Thoracic aorta (tissue), 2 donors: ENCODE results near the gene PRPF6. TPM values are rescaled to one million over a fixed set of nuclear protein-coding genes. Genes with fewer than 3 reads are reported as not detected.
A peak's percentile ranks its signal among the peaks of the same experiment; 100 is the strongest.

Experiments
- ATAC-seq: fragments of 150-250 bp; one replicate; pipeline ENCODE4 v1.8.0; 2017; ENCODE audit warnings: low read depth; ENCODE audit not compliant: insufficient number of reproducible peaks, low FRiP score
- DNase-seq: peaks from one replicate; pipeline ENCODE4 v3.0.0-alpha.2; 2020; ENCODE audit warnings: low spot score
- H3K27ac ChIP-seq, 2 donors: fragments of 200-600 bp; sonication (generic); 1 replicate in 1 of 2; 2 replicates in 1 of 2; pipeline ENCODE4 v1.5.1; 2016; ENCODE audit warnings: mild to moderate bottlenecking in 2 of 2, moderate library complexity in 2 of 2
- H3K27me3 ChIP-seq: fragments of 200-600 bp; sonication (generic); replicated peaks from 2 replicates; pipeline ENCODE4 v1.6.0; 2016; ENCODE audit warnings: mild to moderate bottlenecking; ENCODE audit not compliant: insufficient read depth
- H3K36me3 ChIP-seq: fragments of 200-600 bp; sonication (generic); one replicate; pipeline ENCODE4 v1.5.1; 2016
- H3K4me1 ChIP-seq, 2 donors: fragments of 200-600 bp; sonication (generic); 1 replicate in 1 of 2; 2 replicates in 1 of 2; pipeline versions ENCODE4 v1.5.1 to v1.6.0; 2016; ENCODE audit warnings: low read depth in 2 of 2, mild to moderate bottlenecking in 1 of 2; ENCODE audit not compliant: control insufficient read depth in 1 of 2
- H3K4me3 ChIP-seq: fragments of 200-600 bp; sonication (generic); 2 replicates; pipeline ENCODE4 v1.5.1; 2016; ENCODE audit warnings: mild to moderate bottlenecking
- H3K9me3 ChIP-seq: fragments of 200-600 bp; sonication (generic); 2 replicates; pipeline ENCODE4 v1.5.1; 2016
- CTCF ChIP-seq: fragments of 200-600 bp; sonication (generic); IDR thresholded peaks from one replicate; pipeline ENCODE4 v1.5.1; 2019; ENCODE audit warnings: antibody characterized with exemption
- total RNA-seq, 2 donors: library from RNA; depleted of rRNA; stranded (reverse); fragments of >200 nt; gene quantifications; one replicate each; pipeline versions ENCODE4 v1.1.0 to v1.2.3, GENCODE V29; 2016

PRPF6 gene
- total RNA-seq, 2 donors from 2014 or later: 51.9 to 52.9 TPM

DNA sequence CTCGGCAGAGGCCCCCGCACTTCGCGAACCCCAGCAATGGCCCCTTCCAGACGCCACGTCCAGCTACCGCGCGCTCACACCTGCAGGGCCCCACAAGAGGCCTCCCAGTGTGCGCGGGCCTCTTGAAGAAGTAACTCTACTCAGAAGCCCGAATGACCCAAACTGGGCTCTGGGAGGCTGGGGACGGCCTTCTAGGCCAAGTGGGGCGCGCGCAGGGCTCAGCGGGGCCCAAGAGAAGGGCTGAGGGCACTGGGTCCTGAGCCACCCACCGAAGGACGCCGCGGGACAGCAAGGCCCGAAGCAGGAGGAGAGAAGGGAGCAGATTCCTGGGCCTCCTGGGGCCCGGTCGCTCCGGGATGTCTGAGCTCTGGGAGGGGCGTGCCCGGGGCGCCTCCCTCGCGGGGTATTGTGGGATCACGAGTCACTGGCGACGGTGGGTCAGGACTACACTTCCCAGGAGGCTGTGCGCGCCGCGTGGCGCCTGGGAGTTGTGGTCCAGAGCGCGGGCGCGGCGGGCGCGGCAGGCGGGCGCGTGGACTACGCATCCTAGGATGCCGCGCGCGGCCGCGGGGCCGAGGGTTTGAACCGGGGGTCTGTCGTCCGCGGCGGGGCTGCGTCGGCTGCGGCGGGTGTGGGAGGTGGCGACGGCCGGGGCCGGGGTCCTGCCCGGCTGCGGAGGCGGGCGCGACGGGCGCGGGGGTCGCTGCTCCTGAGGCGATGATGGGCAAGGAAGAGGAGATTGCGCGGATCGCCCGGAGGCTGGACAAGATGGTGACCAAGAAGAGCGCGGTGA lies 81.9 kb downstream of the PRPF6 start, which contains the start of gene TCEA2:
Gene TCEA2, plus strand, starts transcription at position 603 of the 793 bp plus-strand sequence. Its CDS starts 115 bp downstream, at position 718.
- Histone ChIP-seq H3K27ac (peak within 1 kb of the TSS; percentile 68 to 72), H3K36me3 (no peaks in the 10 kb centered on the region), H3K9me3 (no peaks in the 10 kb centered on the region), H3K4me1 (peaks cover 18 to 24% of the 10 kb centered on the region in 2 donors), H3K4me3 (peak within 1 kb of the TSS; percentile 93), H3K27me3 (no peaks in the 10 kb centered on the region)
- peak; percentile 85 for DNase-seq
- peak; percentile 89 for ATAC-seq
- TF ChIP-seq CTCF: no peak

DNA sequence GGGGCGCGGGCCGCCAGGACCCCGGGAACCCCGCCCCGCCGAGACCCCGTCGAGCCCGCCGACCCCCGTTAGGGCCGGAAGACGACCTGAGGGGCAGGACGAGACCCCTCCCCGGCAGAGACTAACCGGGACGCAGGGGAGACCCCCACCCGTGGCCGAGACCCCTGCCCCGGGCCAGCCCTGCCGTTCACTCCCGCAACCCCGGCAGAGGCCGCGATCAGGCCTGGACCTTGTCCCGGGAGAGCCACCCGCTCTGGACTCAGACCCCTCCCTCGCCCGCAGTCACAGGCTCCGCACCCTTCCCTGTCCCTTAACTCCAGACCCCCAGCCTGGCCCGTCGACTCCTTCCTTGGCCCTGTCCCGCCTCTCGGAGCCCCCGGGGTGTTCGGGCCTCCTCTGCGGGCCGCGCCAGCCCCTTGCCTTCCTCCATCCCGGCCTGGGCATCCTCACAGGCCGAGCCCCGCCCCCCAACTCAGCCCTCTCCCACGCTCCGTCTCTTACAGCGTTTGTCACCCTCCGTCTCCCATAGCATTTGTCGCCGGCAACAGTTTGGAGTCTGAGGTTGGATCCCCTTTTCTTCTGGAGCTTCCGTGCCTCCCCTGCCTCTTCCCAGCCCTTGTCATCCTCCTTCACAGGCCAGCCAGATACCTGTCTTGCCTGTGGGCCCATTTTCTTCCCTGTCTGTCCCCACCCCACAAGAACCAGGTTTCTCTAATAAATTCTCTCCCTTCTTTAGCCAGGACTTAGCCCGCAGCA lies 82.6 kb downstream of the PRPF6 start:
- TF ChIP-seq CTCF: no peak
- no peak for ATAC-seq

DNA sequence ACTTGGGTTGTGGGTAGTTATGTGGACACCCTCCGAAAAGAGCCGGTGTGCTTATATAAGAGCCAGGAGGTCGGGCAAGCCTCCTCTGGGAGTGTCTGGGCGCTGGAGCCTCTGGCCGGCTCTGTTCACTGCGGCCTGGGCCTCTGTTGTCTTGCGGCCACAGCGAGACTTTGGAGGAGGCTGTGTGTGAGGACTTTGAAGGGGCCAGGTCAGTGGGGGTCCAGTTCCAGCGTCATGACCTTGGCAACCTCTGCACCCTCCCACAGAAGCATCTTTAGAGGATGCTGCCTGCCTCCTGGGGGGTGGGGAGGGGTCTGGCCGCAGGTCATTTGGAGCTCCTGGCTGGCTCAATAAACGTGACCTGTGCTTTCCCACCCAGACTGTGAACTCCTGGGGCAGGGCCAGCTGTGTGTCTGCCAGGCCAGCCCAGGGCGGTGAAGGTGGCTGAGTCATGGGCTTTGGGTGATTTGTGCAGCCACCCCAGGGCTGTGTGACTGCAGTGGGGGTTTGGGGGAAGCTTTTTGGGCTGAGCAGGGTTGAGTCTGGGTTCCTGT lies 83.3 kb downstream of the PRPF6 start:
- Histone ChIP-seq H3K36me3 (peaks cover 4% of the 10 kb centered on the region), H3K27ac (peak overlapping the region; percentile 68 to 72), H3K4me1 (peaks cover 18 to 24% of the 10 kb centered on the region in 2 donors), H3K27me3 (no peaks in the 10 kb centered on the region), H3K9me3 (no peaks in the 10 kb centered on the region), H3K4me3 (peak overlapping the region; percentile 93)
- TF ChIP-seq CTCF: no peak
- DNase-seq (no peak), ATAC-seq (no peak)

More for the DNA sequence above, 82.6 kb downstream of the PRPF6 start:
- Histone ChIP-seq H3K4me3 (peak overlapping the region; percentile 93), H3K36me3 (peaks cover 4% of the 10 kb centered on the region), H3K27ac (peak overlapping the region; percentile 68 to 72), H3K4me1 (peaks cover 18 to 24% of the 10 kb centered on the region in 2 donors), H3K9me3 (no peaks in the 10 kb centered on the region), H3K27me3 (no peaks in the 10 kb centered on the region)
- DNase-seq: no peak

DNA sequence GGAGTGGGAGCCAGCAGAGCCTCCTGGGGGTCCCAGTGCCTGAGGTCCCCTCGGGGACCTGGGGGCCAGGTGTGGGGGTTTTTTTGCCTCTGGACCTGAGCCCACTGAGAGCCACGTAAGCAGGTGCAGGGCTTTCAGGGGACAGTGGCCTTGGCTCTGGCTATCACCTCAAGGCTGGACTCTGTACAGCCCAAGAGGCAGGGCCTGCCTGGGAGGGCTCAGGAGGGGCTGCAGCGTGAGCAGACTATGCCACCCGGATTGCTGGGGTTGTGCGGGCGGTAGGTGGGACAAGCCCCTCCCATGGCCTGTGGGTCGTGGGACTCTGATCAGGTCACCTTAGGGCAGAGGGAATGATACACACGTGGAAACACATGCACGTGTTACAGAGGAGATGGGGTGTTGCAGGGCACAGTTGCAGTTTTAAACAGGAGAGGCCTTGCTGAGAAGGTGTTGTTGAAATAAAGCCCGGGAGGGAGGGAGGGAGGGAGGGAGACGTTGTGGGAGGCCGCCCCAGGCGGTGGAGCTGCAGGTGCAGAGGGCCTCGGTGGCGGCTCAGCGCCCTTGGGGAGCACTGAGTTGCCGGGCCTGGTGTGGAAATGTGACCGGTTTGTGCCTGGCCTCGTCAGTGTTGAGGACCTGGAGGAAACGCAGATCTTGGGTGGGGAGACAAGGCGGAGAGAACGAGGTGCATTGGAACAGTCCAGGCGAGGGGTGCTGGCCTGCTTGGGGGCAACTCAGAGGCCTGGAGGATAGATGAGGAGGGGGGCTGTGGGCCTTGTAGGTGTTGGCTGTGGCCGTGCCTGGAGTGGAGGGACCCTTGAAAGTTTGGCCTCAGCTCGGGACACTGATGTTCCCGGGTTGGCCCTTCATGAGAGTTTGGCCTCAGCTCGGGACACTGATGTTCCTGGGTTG lies 84.4 kb downstream of the PRPF6 start:
- no peak for TF ChIP-seq CTCF
- DNase-seq (no peak), ATAC-seq (no peak)
- Histone ChIP-seq H3K27ac (no peak overlapping the region), H3K4me1 (peaks cover 18 to 24% of the 10 kb centered on the region in 2 donors), H3K27me3 (no peaks in the 10 kb centered on the region), H3K4me3 (no peak overlapping the region), H3K9me3 (no peaks in the 10 kb centered on the region), H3K36me3 (peaks cover 7% of the 10 kb centered on the region)
